GM19238 (cell line): ENCODE data around the gene SMC6.
A peak's percentile ranks its signal among the peaks of the same experiment; 100 is the strongest.

Experiments
- DNase-seq: peaks from one replicate; pipeline ENCODE4 v3.0.0; 2011; ENCODE audit warnings: low spot score; ENCODE audit not compliant: insufficient read length

SMC6 gene, protein sequence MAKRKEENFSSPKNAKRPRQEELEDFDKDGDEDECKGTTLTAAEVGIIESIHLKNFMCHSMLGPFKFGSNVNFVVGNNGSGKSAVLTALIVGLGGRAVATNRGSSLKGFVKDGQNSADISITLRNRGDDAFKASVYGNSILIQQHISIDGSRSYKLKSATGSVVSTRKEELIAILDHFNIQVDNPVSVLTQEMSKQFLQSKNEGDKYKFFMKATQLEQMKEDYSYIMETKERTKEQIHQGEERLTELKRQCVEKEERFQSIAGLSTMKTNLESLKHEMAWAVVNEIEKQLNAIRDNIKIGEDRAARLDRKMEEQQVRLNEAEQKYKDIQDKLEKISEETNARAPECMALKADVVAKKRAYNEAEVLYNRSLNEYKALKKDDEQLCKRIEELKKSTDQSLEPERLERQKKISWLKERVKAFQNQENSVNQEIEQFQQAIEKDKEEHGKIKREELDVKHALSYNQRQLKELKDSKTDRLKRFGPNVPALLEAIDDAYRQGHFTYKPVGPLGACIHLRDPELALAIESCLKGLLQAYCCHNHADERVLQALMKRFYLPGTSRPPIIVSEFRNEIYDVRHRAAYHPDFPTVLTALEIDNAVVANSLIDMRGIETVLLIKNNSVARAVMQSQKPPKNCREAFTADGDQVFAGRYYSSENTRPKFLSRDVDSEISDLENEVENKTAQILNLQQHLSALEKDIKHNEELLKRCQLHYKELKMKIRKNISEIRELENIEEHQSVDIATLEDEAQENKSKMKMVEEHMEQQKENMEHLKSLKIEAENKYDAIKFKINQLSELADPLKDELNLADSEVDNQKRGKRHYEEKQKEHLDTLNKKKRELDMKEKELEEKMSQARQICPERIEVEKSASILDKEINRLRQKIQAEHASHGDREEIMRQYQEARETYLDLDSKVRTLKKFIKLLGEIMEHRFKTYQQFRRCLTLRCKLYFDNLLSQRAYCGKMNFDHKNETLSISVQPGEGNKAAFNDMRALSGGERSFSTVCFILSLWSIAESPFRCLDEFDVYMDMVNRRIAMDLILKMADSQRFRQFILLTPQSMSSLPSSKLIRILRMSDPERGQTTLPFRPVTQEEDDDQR

GRCh38 chr2:17753803-17754663 lies at the start of gene SMC6, which contains the start of gene GEN1:
Gene SMC6 (minus strand): TSS chr2:17753810. CDS start chr2:17745946, 7,864 bp downstream.
Gene GEN1 (plus strand): TSS chr2:17754138. CDS start chr2:17759944, 5,806 bp downstream.
- peak; percentile 78 for DNase-seq

- DNase-seq, result no peak
Observed at GRCh38 chr2:17800693-17801458, 47.3 kb upstream of the SMC6 start.

- DNase-seq, result no peak
Observed at GRCh38 chr2:17800219-17800618, 46.6 kb upstream of the SMC6 start.

GRCh38 chr2:17799301-17800120 lies 45.9 kb upstream of the SMC6 start:
- no peak for DNase-seq

DNA sequence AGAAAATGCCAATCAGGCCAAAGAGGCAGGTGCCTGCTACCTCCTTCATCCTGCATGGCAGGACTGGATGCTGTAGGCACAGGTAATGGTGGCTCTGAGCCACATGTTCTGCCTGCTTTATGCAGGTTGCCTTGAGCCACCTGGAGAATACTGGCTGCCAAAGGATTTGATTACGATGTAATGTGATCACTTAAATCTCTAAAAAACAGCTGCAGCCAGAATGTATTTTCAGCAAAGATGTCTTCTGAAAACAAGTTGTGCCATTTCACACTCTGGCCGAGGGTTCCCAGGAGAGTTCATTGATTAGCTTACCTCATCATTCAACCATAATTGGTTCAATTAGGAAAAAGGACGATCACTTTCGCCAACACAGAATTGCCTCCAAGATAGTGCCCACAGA lies 44.7 kb upstream of the SMC6 start:
- no peak for DNase-seq

DNA sequence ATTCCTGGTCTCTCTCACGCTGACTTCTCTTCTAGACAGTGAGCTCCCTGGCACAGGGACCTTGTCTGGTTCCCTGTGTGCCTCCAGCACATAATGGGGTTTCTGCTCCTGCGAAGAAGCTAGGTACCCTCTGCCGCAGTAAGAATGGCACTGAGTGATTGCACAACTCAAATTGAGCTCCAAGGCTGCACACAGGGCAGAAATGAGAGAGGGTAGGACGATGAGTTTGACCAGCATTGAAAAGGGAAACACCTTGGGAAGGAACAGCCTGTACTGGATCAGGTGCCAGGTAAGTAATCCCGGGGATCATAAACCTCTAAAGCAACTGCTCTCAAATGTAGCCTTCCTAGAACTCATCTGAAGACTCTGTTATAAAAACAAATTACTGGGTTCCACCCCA lies 41.7 kb upstream of the SMC6 start:
- no peak for DNase-seq

GRCh38 chr2:17793803-17794354 lies 40.3 kb upstream of the SMC6 start:
- DNase-seq, result no peak

DNA sequence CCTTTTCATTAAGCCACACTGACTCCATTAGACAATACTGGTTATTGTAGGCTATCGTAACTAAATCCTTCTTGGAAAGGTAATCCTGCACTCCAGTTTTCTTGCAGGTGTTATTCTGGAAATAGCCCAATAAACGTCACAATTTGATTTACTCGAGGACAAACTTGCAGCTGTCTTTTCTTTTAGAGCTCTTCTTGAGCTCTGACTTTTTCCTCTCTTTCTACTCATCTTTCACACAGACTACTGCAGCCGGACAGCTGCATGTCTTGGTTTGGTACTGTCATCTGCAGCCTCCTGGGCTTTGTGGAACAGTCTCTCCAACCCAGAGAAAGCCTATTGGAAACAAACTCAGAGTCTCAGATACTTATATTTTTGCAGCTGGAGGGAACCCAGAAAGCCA lies 39.7 kb upstream of the SMC6 start:
- no peak for DNase-seq

- DNase-seq, result no peak
Observed at GRCh38 chr2:17792515-17792914, 38.9 kb upstream of the SMC6 start.

GRCh38 chr2:17791817-17792130 lies 38.2 kb upstream of the SMC6 start:
- DNase-seq, result no peak

- no peak for DNase-seq
Observed at GRCh38 chr2:17791121-17791816, 37.7 kb upstream of the SMC6 start.

- DNase-seq, result no peak
Observed at GRCh38 chr2:17790536-17790935, 36.9 kb upstream of the SMC6 start.

DNA sequence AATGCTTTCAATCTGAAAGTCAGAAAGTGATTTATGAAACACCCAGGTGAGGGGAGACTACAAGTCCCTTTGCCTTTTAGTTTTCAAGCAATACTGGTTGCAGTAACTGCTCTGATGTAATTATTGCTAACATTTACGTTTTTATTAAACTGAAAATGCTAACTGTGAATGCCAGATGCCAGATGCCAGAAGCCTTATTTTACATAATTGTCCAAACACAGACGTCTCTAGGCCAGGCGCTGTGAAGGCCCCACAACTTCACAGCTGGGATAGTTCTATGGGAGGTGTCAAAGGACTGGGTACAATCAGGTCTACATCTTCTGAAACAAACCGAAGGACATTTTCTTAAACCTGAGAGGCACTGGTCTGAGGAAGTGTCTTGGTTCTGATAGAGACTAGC lies 35.2 kb upstream of the SMC6 start:
- no peak for DNase-seq

DNA sequence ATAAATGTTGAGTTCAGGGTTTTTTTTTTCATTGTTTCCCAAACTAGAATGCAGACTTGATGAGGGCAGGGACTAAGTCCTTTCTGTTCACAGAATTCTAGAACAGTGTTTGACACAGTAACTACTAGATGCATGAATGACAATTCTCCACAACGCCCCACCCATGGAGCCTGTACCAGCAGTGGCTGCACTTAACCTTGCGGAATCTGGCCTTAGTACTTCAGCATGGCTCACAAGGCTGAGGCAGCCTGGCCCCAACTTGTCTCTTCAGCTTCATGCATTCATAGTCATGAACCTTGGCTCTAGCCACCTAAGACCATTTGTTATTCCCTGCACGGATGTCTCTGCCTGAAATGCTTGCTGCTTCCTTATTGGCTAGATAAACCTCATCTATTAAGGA lies 33.1 kb upstream of the SMC6 start:
- no peak for DNase-seq

DNA sequence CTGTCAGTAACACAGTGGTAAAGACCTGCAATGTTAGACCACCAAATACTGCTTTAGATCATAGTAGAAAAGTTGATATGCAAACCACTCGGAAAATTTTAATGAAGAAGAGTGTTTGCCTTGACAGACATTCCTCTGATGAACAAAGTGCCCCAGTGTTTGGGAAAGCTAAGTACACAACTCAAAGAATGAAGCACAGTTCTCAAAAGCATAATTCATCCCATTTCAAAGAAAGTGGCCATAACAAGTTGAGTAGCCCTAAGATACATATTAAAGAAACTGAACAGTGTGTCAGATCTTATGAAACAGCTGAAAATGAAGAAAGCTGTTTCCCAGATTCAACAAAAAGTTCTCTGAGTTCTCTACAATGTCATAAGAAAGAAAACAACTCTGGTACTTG lies 27.9 kb upstream of the SMC6 start:
- no peak for DNase-seq

DNA sequence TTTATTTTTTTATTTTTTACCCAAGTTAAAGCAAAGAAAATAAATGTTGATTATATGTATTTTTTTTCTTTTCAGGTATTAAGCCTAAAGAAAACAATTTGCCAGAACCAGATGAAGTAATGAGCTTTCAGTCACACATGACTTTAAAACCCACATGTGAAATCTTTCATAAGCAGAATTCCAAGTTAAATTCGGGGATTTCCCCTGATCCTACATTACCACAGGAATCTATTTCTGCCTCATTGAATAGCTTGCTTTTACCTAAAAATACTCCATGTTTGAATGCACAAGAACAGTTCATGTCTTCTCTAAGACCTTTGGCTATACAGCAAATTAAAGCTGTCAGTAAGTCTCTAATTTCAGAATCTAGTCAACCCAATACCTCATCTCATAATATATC lies 26.9 kb upstream of the SMC6 start:
- no peak for DNase-seq

- DNase-seq, result no peak
Observed at GRCh38 chr2:17772532-17772931, 18.9 kb upstream of the SMC6 start.

- DNase-seq, result no peak
Observed at GRCh38 chr2:17771956-17772355, 18.3 kb upstream of the SMC6 start.

GRCh38 chr2:17768894-17769293 lies 15.3 kb upstream of the SMC6 start:
- no peak for DNase-seq
